ENCODE data around the gene HYAL2.
"Not testable (repeated sequence)": the region's sequence is repeated elsewhere in the genome, so short reads cannot be mapped to it uniquely, and the experiment has no call there.

HYAL2 gene

GRCh38 chr3:50272911-50273688 is 49.4 kb downstream of the HYAL2 start:
- DNase-seq (ENCODE audit: low read depth in 1 of 2, low spot score in 1 of 2): peak; percentile 79 to 88

- not testable (repeated sequence) for DNase-seq (ENCODE audit: low read depth in 1 of 2, low spot score in 1 of 2)
Observed at GRCh38 chr3:50272538-50272910, 50.0 kb downstream of the HYAL2 start.

- no peak for DNase-seq (ENCODE audit: low read depth in 1 of 2, low spot score in 1 of 2)
Observed at GRCh38 chr3:50271314-50271936, 51.1 kb downstream of the HYAL2 start.

GRCh38 chr3:50270422-50271224 is 51.9 kb downstream of the HYAL2 start:
- no peak for DNase-seq (ENCODE audit: low read depth in 1 of 2, low spot score in 1 of 2)

- no peak for DNase-seq (ENCODE audit: low read depth in 1 of 2, low spot score in 1 of 2)
Observed at GRCh38 chr3:50269977-50270413, 52.5 kb downstream of the HYAL2 start.

GRCh38 chr3:50269460-50269859 is 53.1 kb downstream of the HYAL2 start:
- DNase-seq (ENCODE audit: low read depth in 1 of 2, low spot score in 1 of 2): no peak

GRCh38 chr3:50268703-50269451 is 53.7 kb downstream of the HYAL2 start, which contains the start of gene SEMA3B:
TSS of gene SEMA3B (plus strand) at chr3:50269147. CDS start at chr3:50269241, 94 bp downstream.
- no peak for DNase-seq (ENCODE audit: low read depth in 1 of 2, low spot score in 1 of 2)

- no peak for DNase-seq (ENCODE audit: low read depth in 1 of 2, low spot score in 1 of 2)
Observed at GRCh38 chr3:50268276-50268675, 54.3 kb downstream of the HYAL2 start.
